ENCODE data around the gene DLEC1.
A peak's percentile ranks its signal among the peaks of the same experiment; 100 is the strongest.

Gene DLEC1

DNA sequence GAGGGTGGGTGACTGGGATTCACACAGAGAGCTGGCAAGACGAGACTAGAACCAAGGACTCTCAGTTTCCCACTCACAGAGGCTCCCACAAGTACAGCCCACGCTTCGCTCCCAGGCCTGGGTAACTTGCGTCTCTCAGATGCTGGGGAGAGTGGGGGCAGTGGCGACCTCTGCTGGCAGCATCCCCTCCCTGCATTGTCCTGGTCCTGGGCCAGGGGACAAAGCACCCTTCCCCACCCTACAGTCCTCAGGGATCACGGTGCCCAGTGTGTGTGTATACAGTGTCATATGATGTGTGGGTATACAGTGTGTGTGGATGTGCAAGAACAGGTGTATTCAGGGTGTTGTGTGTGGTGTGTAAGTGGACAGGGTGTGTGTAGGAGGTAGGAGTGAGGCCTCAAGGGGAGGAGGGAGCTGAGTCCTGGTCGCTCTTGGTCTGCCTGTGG is 35.6 kb upstream of the DLEC1 start:
- Histone ChIP-seq H3K4me2 (ENCODE audit: low read depth, low read length, poor library complexity, severe bottlenecking) (no peak overlapping the region), H3F3A (ENCODE audit: low read depth) (no peaks in the 10 kb centered on the region), H4K20me1 (ENCODE audit: insufficient read depth, low read length, poor library complexity, severe bottlenecking) (no peaks in the 10 kb centered on the region), H3K9me2 (replicated peaks; ENCODE audit: low read depth, low read length) (no peaks in the 10 kb centered on the region), H3K36me3 (ENCODE audit: insufficient read depth, low read length) (peaks cover 22% of the 10 kb centered on the region; the same call in 1 of the 2 replicates), H3K27me3 (ENCODE audit: insufficient read depth, low read length, poor library complexity, severe bottlenecking) (no peaks in the 10 kb centered on the region), H3K79me2 (ENCODE audit: insufficient read depth, low read length) (no peaks in the 10 kb centered on the region), H3K9ac (ENCODE audit: low read depth, low read length, poor library complexity, severe bottlenecking) (no peak overlapping the region), H3K9me3 (ENCODE audit: insufficient read depth, low read depth, low read length) (no peaks in the 10 kb centered on the region), H3K4me1 (ENCODE audit: insufficient read depth, low read length, poor library complexity, severe bottlenecking) (no peaks in the 10 kb centered on the region), H2AFZ (ENCODE audit: low read length) (no peak overlapping the region), H3K4me3 (ENCODE audit: low read length, poor library complexity, severe bottlenecking) (no peak overlapping the region)
- TF ChIP-seq, protein P1, sequence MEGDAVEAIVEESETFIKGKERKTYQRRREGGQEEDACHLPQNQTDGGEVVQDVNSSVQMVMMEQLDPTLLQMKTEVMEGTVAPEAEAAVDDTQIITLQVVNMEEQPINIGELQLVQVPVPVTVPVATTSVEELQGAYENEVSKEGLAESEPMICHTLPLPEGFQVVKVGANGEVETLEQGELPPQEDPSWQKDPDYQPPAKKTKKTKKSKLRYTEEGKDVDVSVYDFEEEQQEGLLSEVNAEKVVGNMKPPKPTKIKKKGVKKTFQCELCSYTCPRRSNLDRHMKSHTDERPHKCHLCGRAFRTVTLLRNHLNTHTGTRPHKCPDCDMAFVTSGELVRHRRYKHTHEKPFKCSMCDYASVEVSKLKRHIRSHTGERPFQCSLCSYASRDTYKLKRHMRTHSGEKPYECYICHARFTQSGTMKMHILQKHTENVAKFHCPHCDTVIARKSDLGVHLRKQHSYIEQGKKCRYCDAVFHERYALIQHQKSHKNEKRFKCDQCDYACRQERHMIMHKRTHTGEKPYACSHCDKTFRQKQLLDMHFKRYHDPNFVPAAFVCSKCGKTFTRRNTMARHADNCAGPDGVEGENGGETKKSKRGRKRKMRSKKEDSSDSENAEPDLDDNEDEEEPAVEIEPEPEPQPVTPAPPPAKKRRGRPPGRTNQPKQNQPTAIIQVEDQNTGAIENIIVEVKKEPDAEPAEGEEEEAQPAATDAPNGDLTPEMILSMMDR (conservative IDR thresholded peaks at IDR 0.05; ENCODE audit: low read length), result peak; percentile 99
- no peak for TF ChIP-seq EZH2phosphoT487 (IDR thresholded peaks at IDR 0.05; ENCODE audit: borderline replicate concordance)

DNA sequence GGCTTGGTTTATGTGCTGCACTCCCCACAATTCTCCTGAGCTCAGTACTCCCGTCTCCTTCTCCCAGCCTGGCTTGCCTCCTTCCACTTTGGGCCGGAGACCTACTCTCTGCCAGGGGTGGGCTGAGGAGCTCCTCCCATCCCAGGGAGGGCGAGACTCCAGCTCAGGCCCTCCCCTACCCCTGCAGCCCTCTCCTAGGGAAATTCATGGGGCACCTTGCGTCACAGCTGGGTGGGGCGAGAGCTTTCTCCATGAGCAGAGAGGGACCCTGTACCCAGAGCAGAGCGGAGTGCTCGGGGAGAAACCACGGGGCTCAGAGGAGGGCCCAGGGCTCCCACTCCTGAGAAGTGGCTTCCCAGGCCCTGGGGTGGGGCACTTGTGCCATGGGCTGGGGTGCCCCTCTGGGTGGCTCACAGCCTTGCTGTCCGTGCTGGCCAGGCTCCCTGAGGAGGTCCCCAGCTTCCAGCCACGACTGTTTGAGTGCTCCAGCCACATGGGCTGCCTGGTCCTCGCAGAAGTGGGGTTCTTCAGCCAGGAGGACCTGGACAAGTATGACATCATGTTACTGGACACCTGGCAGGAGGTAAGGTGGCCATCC is 35.1 kb upstream of the DLEC1 start:
- no peaks in the 10 kb centered on the region for H3K4me1 ChIP-seq (ENCODE audit: insufficient read depth, low read length, poor library complexity, severe bottlenecking)
- H3K36me3 ChIP-seq (ENCODE audit: insufficient read depth, low read length), result peaks cover 22% of the 10 kb centered on the region; the same call in 1 of the 2 replicates
- H3F3A ChIP-seq (ENCODE audit: low read depth), result no peaks in the 10 kb centered on the region
- no peaks in the 10 kb centered on the region for H3K27me3 ChIP-seq (ENCODE audit: insufficient read depth, low read length, poor library complexity, severe bottlenecking)
- H3K4me2 ChIP-seq (ENCODE audit: low read depth, low read length, poor library complexity, severe bottlenecking), result no peak overlapping the region
- no peak overlapping the region for H3K4me3 ChIP-seq (ENCODE audit: low read length, poor library complexity, severe bottlenecking)
- H3K9ac ChIP-seq (ENCODE audit: low read depth, low read length, poor library complexity, severe bottlenecking), result no peak overlapping the region
- no peaks in the 10 kb centered on the region for H4K20me1 ChIP-seq (ENCODE audit: insufficient read depth, low read length, poor library complexity, severe bottlenecking)
- no peaks in the 10 kb centered on the region for H3K9me2 ChIP-seq (replicated peaks; ENCODE audit: low read depth, low read length)
- no peaks in the 10 kb centered on the region for H3K79me2 ChIP-seq (ENCODE audit: insufficient read depth, low read length)
- TF ChIP-seq, protein P1 (conservative IDR thresholded peaks at IDR 0.05; ENCODE audit: low read length), result no peak
- no peak for TF ChIP-seq EZH2phosphoT487 (IDR thresholded peaks at IDR 0.05; ENCODE audit: borderline replicate concordance)
- no peaks in the 10 kb centered on the region for H3K9me3 ChIP-seq (ENCODE audit: insufficient read depth, low read depth, low read length)
- H2AFZ ChIP-seq (ENCODE audit: low read length), result no peak overlapping the region

DNA sequence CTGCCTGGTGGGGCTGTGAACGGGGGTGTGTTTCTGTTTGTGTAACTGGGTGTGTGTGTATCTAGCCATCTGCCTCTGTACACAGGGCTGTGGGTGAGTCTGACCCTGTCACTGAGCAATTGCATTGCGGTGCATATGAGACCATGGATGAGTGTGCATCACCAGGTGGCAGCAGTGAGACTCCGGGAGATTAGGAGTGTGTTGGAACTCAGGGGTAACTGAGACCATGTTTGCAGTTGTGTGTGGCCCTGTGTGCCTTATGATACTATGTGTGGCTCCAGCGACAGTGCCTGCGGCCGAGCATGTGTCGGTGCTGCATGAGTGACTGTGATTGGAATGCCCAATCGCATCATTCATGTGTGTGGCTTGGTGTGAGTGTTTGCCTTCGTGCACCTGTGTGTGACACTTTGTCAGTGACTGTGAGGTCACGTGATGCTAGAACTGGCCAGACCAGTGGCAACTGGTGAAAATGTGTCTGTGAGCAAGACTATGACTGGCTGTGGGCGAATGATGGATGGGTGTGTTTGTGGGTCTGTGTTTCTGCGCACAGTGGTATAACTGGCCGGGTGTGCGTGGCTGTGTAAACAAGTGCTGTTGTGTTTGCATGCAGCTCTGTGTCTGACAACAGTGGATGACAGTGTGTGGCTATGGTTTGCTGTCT is 34.5 kb upstream of the DLEC1 start:
- Histone ChIP-seq H3K4me3 (ENCODE audit: low read length, poor library complexity, severe bottlenecking) (no peak overlapping the region), H3K9me2 (replicated peaks; ENCODE audit: low read depth, low read length) (no peaks in the 10 kb centered on the region), H3K36me3 (ENCODE audit: insufficient read depth, low read length) (peaks cover 19% of the 10 kb centered on the region; the same call in 1 of the 2 replicates), H3K4me1 (ENCODE audit: insufficient read depth, low read length, poor library complexity, severe bottlenecking) (no peaks in the 10 kb centered on the region), H4K20me1 (ENCODE audit: insufficient read depth, low read length, poor library complexity, severe bottlenecking) (no peaks in the 10 kb centered on the region), H2AFZ (ENCODE audit: low read length) (no peak overlapping the region), H3K27me3 (ENCODE audit: insufficient read depth, low read length, poor library complexity, severe bottlenecking) (no peaks in the 10 kb centered on the region), H3F3A (ENCODE audit: low read depth) (no peaks in the 10 kb centered on the region), H3K4me2 (ENCODE audit: low read depth, low read length, poor library complexity, severe bottlenecking) (no peak overlapping the region), H3K9ac (ENCODE audit: low read depth, low read length, poor library complexity, severe bottlenecking) (no peak overlapping the region), H3K9me3 (ENCODE audit: insufficient read depth, low read depth, low read length) (no peaks in the 10 kb centered on the region), H3K79me2 (ENCODE audit: insufficient read depth, low read length) (no peaks in the 10 kb centered on the region)
- no peak for TF ChIP-seq EZH2phosphoT487 (IDR thresholded peaks at IDR 0.05; ENCODE audit: borderline replicate concordance)
- TF ChIP-seq, protein P1 (conservative IDR thresholded peaks at IDR 0.05; ENCODE audit: low read length), result peak; percentile 72

Measured in Loucy (cell line).